NCI-H1092 treated with DMSO at 0.1 percent for 48 hours (cell line): Measurements from ENCODE around the gene TRIO.
"Not testable (repeated sequence)": the region's sequence is repeated elsewhere in the genome, so short reads cannot be mapped to it uniquely, and the experiment has no call there.

Source experiments
- DNase-seq: peaks from one replicate; lab custom pipeline; 2025; lab: John Stamatoyannopoulos, UW

The TRIO gene

GRCh38 chr5:14552017-14552416 lies 408.9 kb downstream of the TRIO start:
- DNase-seq = no peak

DNA sequence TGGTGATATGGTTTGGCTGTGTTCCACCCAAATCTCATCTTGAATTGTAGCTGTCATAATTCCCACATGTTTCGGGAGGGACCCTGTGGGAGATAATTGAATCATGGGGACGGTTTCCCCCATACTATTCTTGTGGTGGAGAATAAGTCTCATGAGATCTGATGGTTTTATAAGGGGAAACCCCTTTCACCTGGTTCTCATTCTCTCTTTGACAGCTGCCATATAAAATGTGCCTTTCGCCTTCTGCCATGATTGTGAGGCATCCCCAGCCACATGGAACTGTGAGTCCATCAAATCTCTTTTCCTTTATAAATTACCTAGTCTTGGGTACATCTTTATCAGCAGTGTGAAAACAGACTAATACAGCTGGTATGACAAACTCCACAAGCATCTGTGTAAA lies 411.1 kb downstream of the TRIO start:
- not testable (repeated sequence) for DNase-seq

DNA sequence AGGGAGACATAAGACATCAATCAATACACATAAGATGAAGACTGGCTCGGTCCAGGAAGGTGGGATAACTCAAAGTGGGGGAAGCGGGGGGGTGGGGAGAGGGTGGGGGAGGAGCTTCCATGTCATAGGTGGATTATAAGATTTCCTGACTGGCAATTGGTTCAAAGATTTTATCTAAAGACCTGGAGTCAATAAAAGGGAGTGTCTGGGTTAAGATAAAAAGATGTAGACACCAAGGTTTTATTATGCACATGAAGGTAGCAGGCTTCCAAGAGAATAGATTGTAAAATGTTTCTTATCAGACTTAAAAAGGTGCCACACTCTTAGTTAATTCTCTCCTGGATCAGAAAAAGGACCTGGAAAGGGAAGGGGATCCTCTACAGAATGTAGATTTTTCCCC lies 412.9 kb downstream of the TRIO start:
- no peak for DNase-seq

- DNase-seq = no peak
These were observed 414.1 kb downstream of the TRIO start for GRCh38 chr5:14557203-14557770.

GRCh38 chr5:14557791-14558415 lies 414.8 kb downstream of the TRIO start:
- DNase-seq = no peak
